SK-N-SH treated with all-trans-retinoic acid at 6 μM for 48 hours (cell line): Measurements from ENCODE around the gene SPATA3.

Experiments used
- ATAC-seq: fragments of 200-7000 bp; cut with Tn5 transposase; 3 replicates; pipeline ENCODE4 v1.9.1; 2020; ENCODE audit warnings: mild to moderate bottlenecking, moderate library complexity
- ARNTL ChIP-seq: fragments of 450-650 bp; formaldehyde crosslinking; IDR thresholded peaks from 2 replicates; pipeline ENCODE4 v1.5.0; 2020; ENCODE audit warnings: low read depth, mild to moderate bottlenecking, moderate library complexity, borderline replicate concordance
- BACH2 ChIP-seq: fragments of 250-450 bp; sonication (Bioruptor Pico); IDR thresholded peaks from 2 replicates; pipeline ENCODE4 v1.9.0; 2021; ENCODE audit warnings: mild to moderate bottlenecking, borderline replicate concordance
- CREB5 ChIP-seq: fragments of 250-450 bp; sonication (Bioruptor Pico); IDR thresholded peaks from 2 replicates; pipeline ENCODE4 v1.5.1; 2020; ENCODE audit warnings: low read depth, mild to moderate bottlenecking, moderate library complexity
- CSRNP3 ChIP-seq: fragments of 250-450 bp; sonication (Bioruptor Pico); IDR thresholded peaks from 2 replicates; pipeline ENCODE4 v1.5.1; 2021; ENCODE audit warnings: mild to moderate bottlenecking, moderate library complexity
- ESRRG ChIP-seq: fragments of 250-450 bp; sonication (Bioruptor Pico); IDR thresholded peaks from 2 replicates; pipeline ENCODE4 v1.6.1; 2021; ENCODE audit warnings: mild to moderate bottlenecking
- GLIS3 ChIP-seq: fragments of 250-450 bp; sonication (Bioruptor Pico); IDR thresholded peaks from 2 replicates; pipeline ENCODE4 v1.5.0; 2020; ENCODE audit warnings: mild to moderate bottlenecking, moderate library complexity
- ISL1 ChIP-seq: fragments of 250-450 bp; sonication (Bioruptor Pico); IDR thresholded peaks from 2 replicates; pipeline ENCODE4 v2.1.2; 2022; ENCODE audit warnings: mild to moderate bottlenecking, moderate library complexity
- OSR1 ChIP-seq: fragments of 250-450 bp; sonication (Bioruptor Pico); IDR thresholded peaks from 2 replicates; pipeline ENCODE4 v1.8.0; 2022; ENCODE audit warnings: moderate library complexity, mild to moderate bottlenecking, inconsistent platforms
- PATZ1 ChIP-seq: fragments of 250-450 bp; sonication (Bioruptor Pico); IDR thresholded peaks from 2 replicates; pipeline ENCODE4 v1.8.0; 2020; ENCODE audit warnings: mild to moderate bottlenecking, moderate library complexity, borderline replicate concordance
- POU6F1 ChIP-seq: fragments of 250-450 bp; sonication (Bioruptor Pico); IDR thresholded peaks from 2 replicates; pipeline ENCODE4 v1.8.0; 2021; ENCODE audit warnings: low read depth, mild to moderate bottlenecking, moderate library complexity, borderline replicate concordance
- PPARA ChIP-seq: fragments of 250-450 bp; sonication (Bioruptor Pico); IDR thresholded peaks from 2 replicates; pipeline ENCODE4 v1.5.0; 2020; ENCODE audit warnings: mild to moderate bottlenecking, borderline replicate concordance
- RARB ChIP-seq: fragments of 250-450 bp; sonication (Bioruptor Pico); IDR thresholded peaks from 2 replicates; pipeline ENCODE4 v1.8.0; 2021; ENCODE audit warnings: mild to moderate bottlenecking, moderate library complexity
- SNAI2 ChIP-seq: fragments of 250-450 bp; sonication (Bioruptor Pico); IDR thresholded peaks from 2 replicates; pipeline ENCODE4 v1.5.0; 2020; ENCODE audit warnings: mild to moderate bottlenecking, moderate library complexity
- TCF4 ChIP-seq: fragments of 250-450 bp; sonication (Bioruptor Pico); IDR thresholded peaks from 2 replicates; pipeline ENCODE4 v1.8.0; 2021; ENCODE audit warnings: mild to moderate bottlenecking, moderate library complexity, borderline replicate concordance
- TOX ChIP-seq: fragments of 250-450 bp; sonication (Bioruptor Pico); IDR thresholded peaks from 2 replicates; pipeline ENCODE4 v1.8.0; 2021; ENCODE audit warnings: mild to moderate bottlenecking, moderate library complexity, borderline replicate concordance
- TSHZ2 ChIP-seq: fragments of 250-450 bp; sonication (Bioruptor Pico); IDR thresholded peaks from 2 replicates; pipeline ENCODE4 v1.5.0; 2020; ENCODE audit warnings: mild to moderate bottlenecking, moderate library complexity
- ZFP30 ChIP-seq: fragments of 450-650 bp; formaldehyde crosslinking; IDR thresholded peaks from 2 replicates; pipeline ENCODE4 v1.5.0; 2022; ENCODE audit warnings: mild to moderate bottlenecking, moderate library complexity
- ZNF565 ChIP-seq: fragments of 450-650 bp; formaldehyde crosslinking; conservative IDR thresholded peaks from 2 replicates; pipeline ENCODE4 v1.5.0; 2020; ENCODE audit warnings: low read depth, mild to moderate bottlenecking, moderate library complexity
- ZNF70 ChIP-seq: fragments of 450-650 bp; formaldehyde crosslinking; IDR thresholded peaks from 2 replicates; pipeline ENCODE4 v1.5.0; 2020; ENCODE audit warnings: mild to moderate bottlenecking, moderate library complexity
- ZNF8 ChIP-seq: fragments of 450-650 bp; formaldehyde crosslinking; IDR thresholded peaks from 2 replicates; pipeline ENCODE4 v1.5.0; 2020; ENCODE audit warnings: mild to moderate bottlenecking, moderate library complexity

The SPATA3 gene

GRCh38 chr2:230947908-230948365 is 48.0 kb upstream of the SPATA3 start:
- TF ChIP-seq GLIS3 (CRISPR knock-in tag) (no peak), ZFP30 (CRISPR knock-in tag) (no peak), PATZ1 (no peak), SNAI2 (CRISPR knock-in tag) (no peak), ZNF8 (no peak), OSR1 (CRISPR knock-in tag) (no peak), ZNF70 (no peak)
- no peak for ATAC-seq

GRCh38 chr2:230949966-230950873 is 45.7 kb upstream of the SPATA3 start:
- TF ChIP-seq POU6F1 (CRISPR knock-in tag) = no peak
- TF ChIP-seq TSHZ2 (CRISPR knock-in tag) = no peak
- no peak for TF ChIP-seq TOX (CRISPR knock-in tag)
- no peak for TF ChIP-seq PATZ1
- TF ChIP-seq PPARA = no peak
- no peak for TF ChIP-seq RARB (CRISPR knock-in tag)
- TF ChIP-seq ARNTL (CRISPR knock-in tag) = no peak
- TF ChIP-seq CREB5 (CRISPR knock-in tag) = no peak
- no peak for TF ChIP-seq ISL1 (CRISPR knock-in tag)
- TF ChIP-seq SNAI2 (CRISPR knock-in tag) = no peak
- TF ChIP-seq BACH2 = no peak
- no peak for TF ChIP-seq CSRNP3 (CRISPR knock-in tag)
- ATAC-seq = no peak

GRCh38 chr2:230950874-230951339 is 45.0 kb upstream of the SPATA3 start:
- no peak for ATAC-seq
- TF ChIP-seq ESRRG = no peak
- TF ChIP-seq ZNF565 (CRISPR knock-in tag) = no peak
- no peak for TF ChIP-seq BACH2
- TF ChIP-seq TCF4 (CRISPR knock-in tag) = no peak
- TF ChIP-seq CREB5 (CRISPR knock-in tag) = no peak
- TF ChIP-seq ZNF70 = no peak
- no peak for TF ChIP-seq POU6F1 (CRISPR knock-in tag)
- no peak for TF ChIP-seq CSRNP3 (CRISPR knock-in tag)
- no peak for TF ChIP-seq SNAI2 (CRISPR knock-in tag)
